Activated naive CD4-positive, alpha-beta T cell treated with anti-CD3 and anti-CD28 coated beads, Interleukin-2, amount 10 ng/mL, durations not matched to agents 7 days and 5 days (primary cell): ENCODE results near the gene PASK.

Source experiments
- CTCF ChIA-PET: fragments of 350-600 bp; sonication (Branson Sonifier 250); formaldehyde crosslinking; loops from one replicate; lab custom pipeline; 2021; ENCODE audit warnings: antibody characterized with exemption; lab: Charles Lee
- DNase-seq: peaks from one replicate; pipeline ENCODE4 v3.0.0-alpha.2; 2020
- H3K27ac Mint-ChIP-seq: one replicate; pipeline ENCODE4 v1.8.0; 2021; ENCODE audit warnings: mild to moderate bottlenecking, moderate library complexity, mixed read lengths
- H3K27me3 Mint-ChIP-seq: one replicate; pipeline ENCODE4 v1.8.0; 2021; ENCODE audit warnings: mild to moderate bottlenecking, mixed read lengths
- H3K36me3 Mint-ChIP-seq: one replicate; pipeline ENCODE4 v1.8.0; 2021; ENCODE audit warnings: mixed read lengths
- H3K4me1 Mint-ChIP-seq: one replicate; pipeline ENCODE4 v1.8.0; 2021; ENCODE audit warnings: mixed read lengths
- H3K4me3 Mint-ChIP-seq: one replicate; pipeline ENCODE4 v1.8.0; 2021; ENCODE audit warnings: mild to moderate bottlenecking, moderate library complexity, mixed read lengths
- H3K9me3 Mint-ChIP-seq: one replicate; pipeline ENCODE4 v1.8.0; 2021; ENCODE audit warnings: mixed read lengths

PASK gene

DNA sequence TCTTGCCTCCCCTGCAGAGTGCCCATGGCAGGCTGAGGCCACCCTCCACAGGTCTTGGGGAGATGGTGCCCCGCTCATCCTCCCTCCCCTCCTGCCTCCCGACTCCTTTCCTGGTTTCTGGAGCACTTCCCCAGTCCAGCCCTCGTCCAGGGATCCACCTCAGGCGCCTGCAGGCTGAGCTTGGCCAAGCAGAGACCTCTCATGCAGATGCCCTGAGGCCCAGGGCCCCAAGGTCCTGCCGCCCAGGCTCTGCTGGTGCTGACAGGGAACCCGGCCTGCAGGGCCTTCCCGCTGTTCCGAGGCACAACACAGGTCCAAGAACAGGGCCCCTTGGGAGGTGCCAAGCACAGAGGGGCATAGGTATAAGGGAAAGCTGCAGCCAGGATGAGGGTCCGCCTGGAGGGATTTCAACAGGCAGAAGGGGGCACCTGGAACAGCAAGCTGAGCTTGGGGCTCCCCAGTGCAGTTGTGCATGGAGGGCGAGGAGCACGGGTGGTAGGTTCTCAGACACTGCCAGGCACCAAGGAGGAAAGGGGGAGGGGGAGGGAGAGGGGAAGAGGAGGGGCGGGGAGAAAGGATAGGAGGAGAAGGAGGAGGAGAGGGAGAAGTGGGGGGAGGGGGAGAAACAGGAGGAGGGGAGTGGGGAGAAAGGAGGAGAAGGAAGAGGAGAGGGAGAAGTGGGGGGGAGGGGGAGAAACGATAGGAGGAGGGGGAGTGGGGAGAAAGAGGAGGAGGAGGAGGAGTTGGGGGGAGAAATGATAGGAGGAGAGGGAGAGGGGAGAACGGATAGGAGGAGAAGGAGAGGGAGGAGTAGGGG lies 38.0 kb upstream of the PASK start:
- Mint-ChIP-seq H3K4me3 (no peak overlapping the region), H3K36me3 (peaks cover 2% of the 10 kb centered on the region), H3K9me3 (no peaks in the 10 kb centered on the region), H3K4me1 (no peaks in the 10 kb centered on the region), H3K27me3 (no peaks in the 10 kb centered on the region), H3K27ac (no peak overlapping the region)
- CTCF ChIA-PET, result no interaction called here
- DNase-seq, result no peak

DNA sequence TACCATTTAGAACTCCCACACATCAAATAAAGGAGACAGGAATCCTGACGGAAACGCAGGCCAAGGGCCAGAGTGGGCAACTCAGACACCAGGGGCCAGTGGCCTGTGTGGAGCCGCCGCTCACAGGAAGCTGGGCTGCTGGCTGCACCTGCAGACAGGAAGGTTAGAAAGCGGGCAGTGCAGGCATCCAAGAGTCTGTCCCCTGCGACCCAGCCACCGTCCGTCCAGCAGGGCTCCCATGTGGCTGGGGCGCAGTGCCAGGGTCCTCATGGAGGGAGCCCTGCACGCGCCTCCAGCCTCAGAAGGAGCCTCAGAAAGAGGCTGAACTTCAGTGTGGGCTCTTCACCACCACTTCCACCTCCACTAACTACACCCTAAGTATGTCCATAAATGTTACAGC lies 36.7 kb upstream of the PASK start:
- Mint-ChIP-seq H3K36me3 (peaks cover 2% of the 10 kb centered on the region), H3K9me3 (no peaks in the 10 kb centered on the region), H3K27ac (no peak overlapping the region), H3K27me3 (no peaks in the 10 kb centered on the region), H3K4me3 (no peak overlapping the region), H3K4me1 (no peaks in the 10 kb centered on the region)
- CTCF ChIA-PET, result no interaction called here
- no peak for DNase-seq

DNA sequence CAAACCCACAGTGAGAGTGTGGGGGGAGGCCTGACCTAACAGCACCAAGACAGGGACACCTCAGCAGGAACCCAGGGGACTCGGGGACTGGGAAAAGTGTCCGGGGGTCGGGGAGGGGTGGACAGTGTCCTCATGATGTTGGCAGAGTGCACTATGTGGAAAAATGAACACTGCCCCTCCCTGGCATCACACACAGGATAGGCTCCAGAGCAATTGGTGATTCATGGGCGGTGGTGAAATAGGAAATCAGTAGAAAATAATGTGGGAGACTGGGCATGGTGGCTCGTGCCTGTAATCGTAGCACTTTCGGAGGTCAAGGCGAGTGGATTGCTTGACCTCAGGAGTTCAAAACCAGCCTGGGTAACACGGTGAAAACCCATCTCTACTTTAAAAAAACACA lies 35.6 kb upstream of the PASK start:
- DNase-seq, result no peak
- no peaks in the 10 kb centered on the region for H3K27me3 Mint-ChIP-seq
- no peaks in the 10 kb centered on the region for H3K4me1 Mint-ChIP-seq
- CTCF ChIA-PET, result no interaction called here
- no peak overlapping the region for H3K27ac Mint-ChIP-seq
- peaks cover 5% of the 10 kb centered on the region for H3K36me3 Mint-ChIP-seq
- no peak overlapping the region for H3K4me3 Mint-ChIP-seq
- no peaks in the 10 kb centered on the region for H3K9me3 Mint-ChIP-seq

DNA sequence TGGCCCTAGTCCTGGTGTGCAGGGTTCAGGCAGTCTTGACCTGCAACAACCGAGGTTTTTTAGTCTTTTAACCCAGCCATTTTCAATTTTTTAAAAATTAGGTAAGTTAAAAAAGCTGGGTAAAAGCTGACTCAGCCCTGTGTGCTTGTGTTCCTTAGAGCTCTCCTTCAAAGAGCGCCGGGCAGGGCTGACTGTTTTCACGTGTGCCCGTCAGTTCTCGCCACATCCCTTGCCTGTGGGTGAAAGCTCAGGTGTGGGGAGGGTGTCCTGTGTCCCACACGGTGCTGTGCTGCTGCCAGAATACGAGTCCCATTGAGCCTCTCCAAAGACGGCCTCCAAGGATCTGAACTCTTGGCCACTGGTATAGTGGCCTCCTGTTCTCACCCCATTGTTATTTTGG lies 33.9 kb upstream of the PASK start:
- DNase-seq, result no peak
- no peaks in the 10 kb centered on the region for H3K27me3 Mint-ChIP-seq
- no peak overlapping the region for H3K4me3 Mint-ChIP-seq
- CTCF ChIA-PET, result no interaction called here
- H3K4me1 Mint-ChIP-seq, result no peaks in the 10 kb centered on the region
- peaks cover 18% of the 10 kb centered on the region for H3K36me3 Mint-ChIP-seq
- no peaks in the 10 kb centered on the region for H3K9me3 Mint-ChIP-seq
- no peak overlapping the region for H3K27ac Mint-ChIP-seq

DNA sequence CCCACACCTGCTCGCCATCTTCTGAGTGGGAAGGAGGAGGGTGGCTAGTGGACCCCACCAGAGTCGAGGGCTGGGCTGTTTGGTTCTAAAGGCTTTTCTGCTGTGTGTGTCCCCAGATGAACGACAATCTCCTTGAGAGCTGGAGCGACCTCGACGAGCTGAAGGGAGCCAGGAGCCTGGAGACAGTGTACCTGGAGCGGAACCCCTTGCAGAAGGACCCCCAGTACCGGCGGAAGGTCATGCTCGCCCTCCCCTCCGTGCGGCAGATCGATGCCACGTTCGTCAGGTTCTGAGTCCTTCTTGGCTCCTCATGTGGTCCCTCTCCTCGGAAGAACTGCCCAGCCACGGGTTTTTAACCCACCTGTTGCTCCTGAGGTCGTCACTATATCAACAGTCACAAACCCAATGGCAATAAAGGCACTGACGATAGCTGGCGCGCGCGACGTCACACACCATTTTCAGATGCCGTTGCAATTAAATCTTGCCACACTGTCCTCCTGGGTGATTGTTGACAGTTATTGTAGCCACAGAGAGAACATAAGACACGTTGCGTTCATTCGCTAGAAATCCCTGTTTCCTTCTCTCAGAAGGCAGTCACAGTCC lies 33.4 kb upstream of the PASK start:
- no peak for DNase-seq
- H3K9me3 Mint-ChIP-seq, result no peaks in the 10 kb centered on the region
- H3K4me1 Mint-ChIP-seq, result no peaks in the 10 kb centered on the region
- peaks cover 18% of the 10 kb centered on the region for H3K36me3 Mint-ChIP-seq
- CTCF ChIA-PET, result no interaction called here
- no peak overlapping the region for H3K4me3 Mint-ChIP-seq
- no peak overlapping the region for H3K27ac Mint-ChIP-seq
- no peaks in the 10 kb centered on the region for H3K27me3 Mint-ChIP-seq

DNA sequence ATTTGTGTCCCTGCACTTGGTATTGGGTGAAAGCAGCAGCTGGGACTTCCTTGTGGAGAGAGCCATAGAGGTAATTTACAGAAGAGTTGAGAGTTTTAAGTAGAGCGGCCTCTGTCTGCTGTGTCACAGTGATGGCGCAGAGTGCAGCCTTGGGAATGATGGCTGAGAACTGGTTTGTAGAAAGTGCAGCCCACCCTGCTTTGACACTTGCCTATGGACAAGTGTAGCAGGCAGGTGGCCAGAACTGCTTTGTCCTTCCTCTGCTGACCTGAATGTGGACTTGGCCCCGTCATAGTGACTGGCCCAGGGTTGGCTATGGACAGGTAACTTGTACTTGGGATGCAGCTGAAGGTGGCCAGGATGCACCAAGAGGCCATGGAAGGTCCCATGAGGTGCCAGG lies 32.9 kb upstream of the PASK start:
- DNase-seq, result no peak
- no peaks in the 10 kb centered on the region for H3K4me1 Mint-ChIP-seq
- peaks cover 18% of the 10 kb centered on the region for H3K36me3 Mint-ChIP-seq
- H3K27ac Mint-ChIP-seq, result no peak overlapping the region
- no peaks in the 10 kb centered on the region for H3K9me3 Mint-ChIP-seq
- CTCF ChIA-PET, result no interaction called here
- no peaks in the 10 kb centered on the region for H3K27me3 Mint-ChIP-seq
- no peak overlapping the region for H3K4me3 Mint-ChIP-seq

DNA sequence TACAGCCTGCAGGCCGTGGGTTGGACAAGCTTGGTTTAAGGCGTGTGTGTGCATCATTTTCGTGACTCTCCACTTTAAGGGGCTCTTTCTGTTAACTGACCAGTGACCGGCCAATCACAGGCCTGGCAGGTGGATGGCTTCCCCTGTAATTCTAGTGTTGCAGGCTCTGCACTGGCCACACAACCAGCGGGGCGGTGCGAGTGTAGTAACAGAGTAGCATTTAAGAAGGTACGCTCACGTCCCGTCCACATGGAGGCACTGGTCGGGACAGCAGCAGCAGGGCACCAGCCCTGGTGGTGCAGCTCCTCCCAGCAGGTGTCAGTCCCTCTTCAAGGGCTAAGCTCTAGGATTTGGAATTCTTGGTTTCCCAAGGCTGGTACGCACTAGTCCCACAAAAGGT lies 31.2 kb upstream of the PASK start:
- H3K4me1 Mint-ChIP-seq, result no peaks in the 10 kb centered on the region
- H3K36me3 Mint-ChIP-seq, result peaks cover 20% of the 10 kb centered on the region
- H3K4me3 Mint-ChIP-seq, result no peak overlapping the region
- no peak for DNase-seq
- no peak overlapping the region for H3K27ac Mint-ChIP-seq
- H3K9me3 Mint-ChIP-seq, result no peaks in the 10 kb centered on the region
- CTCF ChIA-PET, result no interaction called here
- H3K27me3 Mint-ChIP-seq, result no peaks in the 10 kb centered on the region

DNA sequence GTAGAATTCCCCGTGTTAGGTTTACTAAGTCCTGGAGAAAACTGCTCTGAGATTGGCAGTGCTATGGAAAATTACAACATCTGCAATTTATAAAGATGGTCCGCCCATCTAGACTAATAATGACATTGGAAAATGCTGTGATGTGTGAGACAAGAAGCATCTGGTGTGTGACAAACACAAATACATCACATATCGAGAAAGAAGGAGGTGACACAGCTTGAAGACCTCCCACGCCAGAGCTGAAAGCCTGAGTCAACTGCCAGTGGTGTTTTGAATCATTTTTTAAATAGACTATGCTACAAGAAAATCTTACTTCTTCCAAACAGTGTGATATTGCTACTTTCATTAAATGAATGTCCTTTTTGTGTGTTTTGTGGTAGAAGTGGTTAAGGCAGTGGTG lies 30.6 kb upstream of the PASK start:
- Mint-ChIP-seq H3K4me3 (no peak overlapping the region), H3K36me3 (peaks cover 26% of the 10 kb centered on the region), H3K27me3 (no peaks in the 10 kb centered on the region), H3K4me1 (no peaks in the 10 kb centered on the region), H3K27ac (no peak overlapping the region), H3K9me3 (no peaks in the 10 kb centered on the region)
- CTCF ChIA-PET, result no interaction called here
- no peak for DNase-seq

DNA sequence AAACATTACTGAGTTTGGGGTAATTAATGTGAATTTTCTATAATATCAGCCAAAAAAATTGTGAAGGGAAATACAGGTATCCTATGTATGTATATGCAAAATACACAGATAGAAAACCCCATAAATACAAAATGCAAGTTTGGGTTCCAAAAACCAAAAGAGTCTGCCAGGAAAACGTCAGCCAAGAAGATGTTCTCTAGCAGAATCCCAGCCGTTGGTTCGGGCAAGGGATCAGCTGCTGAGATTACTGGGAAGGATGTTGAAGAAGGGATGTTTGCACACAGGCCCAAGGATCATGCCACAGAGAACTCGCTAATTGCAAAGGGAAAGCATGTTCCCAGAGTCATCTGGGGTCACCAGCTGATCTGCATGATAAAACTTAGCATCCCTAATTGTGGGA lies 29.7 kb upstream of the PASK start:
- H3K4me1 Mint-ChIP-seq, result no peaks in the 10 kb centered on the region
- no peak overlapping the region for H3K27ac Mint-ChIP-seq
- no peaks in the 10 kb centered on the region for H3K9me3 Mint-ChIP-seq
- H3K27me3 Mint-ChIP-seq, result no peaks in the 10 kb centered on the region
- no peak overlapping the region for H3K4me3 Mint-ChIP-seq
- CTCF ChIA-PET, result no interaction called here
- peaks cover 30% of the 10 kb centered on the region for H3K36me3 Mint-ChIP-seq
- DNase-seq, result no peak

DNA sequence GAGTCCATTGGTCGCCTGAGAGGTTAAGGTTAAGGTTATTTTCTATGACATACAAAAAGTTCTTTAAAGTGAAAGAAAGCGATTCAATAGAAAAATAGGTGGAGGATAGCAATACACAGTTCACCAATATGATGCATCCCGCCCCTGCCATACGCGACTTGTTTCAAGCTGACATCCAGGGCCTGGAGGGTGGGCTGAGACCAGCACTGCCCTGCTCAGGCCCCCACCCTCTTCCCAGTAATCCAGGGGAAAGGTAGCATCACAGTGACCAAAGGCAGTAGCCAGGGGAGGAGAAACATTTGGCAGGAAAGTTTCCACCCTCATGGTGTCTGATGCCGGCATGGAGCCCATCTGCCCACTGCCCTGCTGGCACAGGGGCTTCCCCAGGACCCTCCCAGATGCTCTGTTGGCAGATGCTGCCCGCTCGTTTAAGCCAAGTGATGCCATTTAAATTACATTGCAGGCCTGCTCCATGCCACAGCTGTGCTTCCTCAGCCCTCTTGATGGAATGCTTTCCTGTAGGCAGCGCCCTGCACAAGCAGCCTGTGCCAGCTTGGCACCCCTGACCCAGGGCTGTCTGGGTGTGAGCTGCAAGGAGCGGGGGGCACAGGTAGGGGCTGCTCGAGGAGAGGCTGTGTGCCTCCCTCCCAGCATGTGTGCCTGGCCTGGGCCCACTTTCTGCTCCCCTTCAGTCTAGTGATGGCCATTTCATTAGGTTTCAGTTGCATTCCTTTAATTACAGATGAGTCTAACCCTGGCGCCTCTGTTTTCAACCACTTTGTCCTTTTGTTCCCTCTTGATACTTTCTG lies 28.5 kb upstream of the PASK start:
- H3K9me3 Mint-ChIP-seq, result no peaks in the 10 kb centered on the region
- H3K27me3 Mint-ChIP-seq, result no peaks in the 10 kb centered on the region
- CTCF ChIA-PET, result no interaction called here
- H3K4me3 Mint-ChIP-seq, result no peak overlapping the region
- no peaks in the 10 kb centered on the region for H3K4me1 Mint-ChIP-seq
- H3K27ac Mint-ChIP-seq, result no peak overlapping the region
- H3K36me3 Mint-ChIP-seq, result peaks cover 33% of the 10 kb centered on the region
- DNase-seq, result no peak

DNA sequence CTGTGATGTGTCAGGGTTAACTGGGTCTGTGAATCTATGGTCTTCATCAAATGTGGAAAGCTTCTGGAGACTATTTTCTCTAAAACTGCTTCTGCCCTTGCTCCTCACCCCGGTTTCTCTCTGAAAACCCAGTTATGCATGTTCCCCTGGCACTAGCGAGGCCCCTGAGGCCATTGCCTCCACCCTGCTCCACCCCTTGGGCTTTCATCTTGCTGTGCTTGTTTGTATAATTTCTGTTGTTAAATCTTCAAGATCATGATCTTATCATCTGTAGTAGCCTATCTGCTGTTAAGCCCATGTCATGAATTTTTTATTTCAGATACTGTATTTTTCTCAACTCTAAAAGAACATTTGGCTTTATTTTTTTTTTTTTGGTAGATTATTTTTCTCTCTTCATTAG lies 24.3 kb upstream of the PASK start:
- no peak overlapping the region for H3K27ac Mint-ChIP-seq

DNA sequence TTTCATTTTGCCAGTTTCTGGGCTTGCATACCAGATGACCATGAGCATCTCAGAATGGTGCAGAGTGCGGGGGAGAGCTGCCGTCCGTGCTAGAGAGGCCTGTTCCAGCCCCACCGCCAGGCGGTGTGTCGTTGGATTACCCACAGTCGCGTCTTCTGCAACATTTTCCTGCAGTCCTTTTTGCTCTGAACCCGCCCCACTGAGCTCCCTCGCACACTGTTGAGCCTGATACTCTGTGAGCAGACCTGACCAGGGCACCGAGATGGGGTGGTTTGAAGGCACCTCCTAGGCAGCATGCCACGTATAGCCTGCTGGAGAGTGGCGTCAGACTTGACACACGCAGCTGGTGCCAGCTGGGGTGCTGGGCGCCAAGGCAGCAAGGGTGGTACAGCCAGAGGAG lies 19.1 kb upstream of the PASK start:
- H3K9me3 Mint-ChIP-seq, result peaks cover 13% of the 10 kb centered on the region
- no peak overlapping the region for H3K27ac Mint-ChIP-seq
- H3K27me3 Mint-ChIP-seq, result no peaks in the 10 kb centered on the region
- no peak for DNase-seq
- H3K36me3 Mint-ChIP-seq, result peaks cover 63% of the 10 kb centered on the region
- H3K4me1 Mint-ChIP-seq, result no peaks in the 10 kb centered on the region
- CTCF ChIA-PET, result no interaction called here
- H3K4me3 Mint-ChIP-seq, result no peak overlapping the region

More for the DNA sequence above, 24.3 kb upstream of the PASK start:
- no peak overlapping the region for H3K4me3 Mint-ChIP-seq
- no peaks in the 10 kb centered on the region for H3K27me3 Mint-ChIP-seq
- H3K36me3 Mint-ChIP-seq, result peaks cover 55% of the 10 kb centered on the region
- CTCF ChIA-PET, result no interaction called here
- H3K9me3 Mint-ChIP-seq, result peaks cover 13% of the 10 kb centered on the region
- DNase-seq, result no peak
- no peaks in the 10 kb centered on the region for H3K4me1 Mint-ChIP-seq

DNA sequence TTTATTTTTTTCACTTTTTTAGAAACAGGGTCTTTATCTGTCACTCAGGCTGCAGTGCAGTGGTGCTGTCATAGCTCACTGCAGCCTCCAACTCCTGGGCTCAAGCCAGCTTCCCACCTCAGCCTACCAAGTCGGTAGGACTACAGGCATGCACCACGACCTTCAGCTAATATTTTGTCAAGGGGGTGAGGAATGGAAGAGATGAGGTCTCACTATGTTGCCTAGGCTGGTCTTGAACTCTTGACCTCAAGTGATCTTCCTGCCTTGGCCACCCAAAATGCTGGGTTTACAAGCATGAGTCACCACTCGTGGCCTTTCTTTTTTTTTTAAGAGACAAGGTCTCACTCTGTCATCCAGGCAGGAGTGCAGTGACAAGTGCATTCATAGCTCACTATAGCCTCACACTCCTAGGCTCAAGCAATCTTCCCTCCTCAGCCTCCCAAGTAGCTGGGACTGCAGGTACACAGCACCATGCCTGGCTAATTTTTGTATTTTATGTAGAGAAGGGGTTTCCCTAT lies 14.4 kb upstream of the PASK start:
- Mint-ChIP-seq H3K4me1 (no peaks in the 10 kb centered on the region), H3K4me3 (no peak overlapping the region), H3K9me3 (no peaks in the 10 kb centered on the region), H3K27me3 (no peaks in the 10 kb centered on the region), H3K27ac (no peak overlapping the region), H3K36me3 (peaks cover 43% of the 10 kb centered on the region)
- no peak for DNase-seq
- CTCF ChIA-PET, result no interaction called here

DNA sequence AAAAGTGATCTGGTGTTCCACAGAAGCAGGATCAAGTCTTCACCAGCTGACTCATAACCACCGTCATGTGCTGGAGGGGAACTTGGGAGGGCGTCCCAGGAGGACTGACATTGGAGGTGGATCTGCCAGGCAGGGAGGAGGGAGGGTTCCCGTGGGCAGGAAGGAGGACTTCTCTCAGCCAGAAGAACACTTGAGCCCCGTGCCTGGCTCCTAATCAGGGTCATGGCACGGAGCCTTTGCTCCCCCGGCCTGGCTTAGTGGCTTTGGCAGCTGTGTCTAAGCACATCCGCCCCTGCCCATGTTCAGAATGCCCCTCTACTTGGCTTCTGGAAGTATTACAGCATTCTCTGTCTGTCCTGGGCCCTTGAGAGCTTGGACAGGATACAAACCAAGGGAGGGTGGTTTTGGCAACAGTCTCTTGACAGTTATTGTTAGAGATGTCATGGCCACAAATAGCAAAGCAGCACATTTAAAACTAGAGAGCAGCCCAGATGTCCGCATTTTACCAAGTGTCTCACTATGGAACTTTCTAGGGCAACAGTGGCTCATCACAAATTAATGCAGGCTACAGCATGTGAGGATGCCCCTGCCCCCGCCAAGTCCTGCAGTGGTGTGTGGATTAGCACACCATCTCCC lies 12.5 kb upstream of the PASK start:
- no peak for DNase-seq
- CTCF ChIA-PET, result no interaction called here
- no peaks in the 10 kb centered on the region for H3K27me3 Mint-ChIP-seq
- H3K9me3 Mint-ChIP-seq, result no peaks in the 10 kb centered on the region
- no peak overlapping the region for H3K4me3 Mint-ChIP-seq
- H3K36me3 Mint-ChIP-seq, result peaks cover 38% of the 10 kb centered on the region
- no peak overlapping the region for H3K27ac Mint-ChIP-seq
- no peaks in the 10 kb centered on the region for H3K4me1 Mint-ChIP-seq
